DND-41 (cell line): Measurements from ENCODE around the gene ERBB2.

Experiments
- ATAC-seq: fragments of 200-7000 bp; cut with Tn5 transposase; 3 replicates; pipeline ENCODE4 v1.9.1; 2021; ENCODE audit warnings: low read depth; ENCODE audit not compliant: insufficient read depth
- DNase-seq: peaks from one replicate; pipeline ENCODE4 v3.0.0-alpha.2; 2020
- H2AFZ ChIP-seq: 2 replicates; pipeline ENCODE4 v1.6.0; 2012; ENCODE audit warnings: low read depth, low read length
- H3K27ac ChIP-seq: 2 replicates; pipeline ENCODE4 v1.5.1; 2012; ENCODE audit warnings: low read length, inconsistent platforms
- H3K27me3 ChIP-seq: fragments of 200-600 bp; sonication (generic); 2 replicates; pipeline ENCODE4 v1.6.0; 2012; ENCODE audit warnings: low read length, mild to moderate bottlenecking, inconsistent platforms; ENCODE audit not compliant: insufficient read depth, poor library complexity
- H3K36me3 ChIP-seq: 2 replicates; pipeline ENCODE4 v1.5.1; 2012; ENCODE audit warnings: low read length, inconsistent platforms; ENCODE audit not compliant: insufficient read depth
- H3K4me1 ChIP-seq: 2 replicates; pipeline ENCODE4 v1.5.1; 2012; ENCODE audit warnings: mild to moderate bottlenecking, low read length; ENCODE audit not compliant: insufficient read depth
- H3K4me2 ChIP-seq: 2 replicates; pipeline ENCODE4 v1.6.0; 2012; ENCODE audit warnings: mild to moderate bottlenecking, moderate library complexity, low read length, inconsistent platforms; ENCODE audit not compliant: insufficient read depth
- H3K4me3 ChIP-seq, 2 experiments: fragments of 200-600 bp in 1 of 2; shearing (Covaris generic) in 1 of 2; 2 replicates each; pipeline ENCODE4 v1.5.1; 2012 to 2016; ENCODE audit warnings: inconsistent platforms in 2 of 2, low read length in 2 of 2, mild to moderate bottlenecking in 2 of 2, low read depth in 1 of 2, moderate library complexity in 1 of 2
- H3K79me2 ChIP-seq: 2 replicates; pipeline ENCODE4 v1.6.0; 2012; ENCODE audit warnings: low read length, inconsistent platforms; ENCODE audit not compliant: insufficient read depth
- H3K9ac ChIP-seq: 2 replicates; pipeline ENCODE4 v1.6.0; 2012; ENCODE audit warnings: low read depth, mild to moderate bottlenecking, inconsistent platforms, low read length, moderate library complexity
- H3K9me3 ChIP-seq: 2 replicates; pipeline ENCODE4 v1.5.1; 2012; ENCODE audit warnings: low read length, moderate library complexity, mild to moderate bottlenecking, inconsistent platforms; ENCODE audit not compliant: insufficient read depth, severe bottlenecking
- H4K20me1 ChIP-seq: 2 replicates; pipeline ENCODE4 v1.6.0; 2012; ENCODE audit warnings: low read length; ENCODE audit not compliant: insufficient read depth
- EZH2 ChIP-seq: IDR thresholded peaks from 3 replicates; pipeline ENCODE4 v1.6.1; 2012; ENCODE audit warnings: borderline replicate concordance, low read depth, mild to moderate bottlenecking, moderate library complexity, low read length, inconsistent platforms; ENCODE audit not compliant: severe bottlenecking
- TF ChIP-seq, protein P1 (sequence below): IDR thresholded peaks from 2 replicates; pipeline ENCODE4 v1.5.1; 2012; ENCODE audit warnings: borderline replicate concordance, low read length, moderate library complexity, mild to moderate bottlenecking; ENCODE audit not compliant: poor library complexity, severe bottlenecking; ENCODE audit errors: extremely low read depth

The ERBB2 gene

DNA sequence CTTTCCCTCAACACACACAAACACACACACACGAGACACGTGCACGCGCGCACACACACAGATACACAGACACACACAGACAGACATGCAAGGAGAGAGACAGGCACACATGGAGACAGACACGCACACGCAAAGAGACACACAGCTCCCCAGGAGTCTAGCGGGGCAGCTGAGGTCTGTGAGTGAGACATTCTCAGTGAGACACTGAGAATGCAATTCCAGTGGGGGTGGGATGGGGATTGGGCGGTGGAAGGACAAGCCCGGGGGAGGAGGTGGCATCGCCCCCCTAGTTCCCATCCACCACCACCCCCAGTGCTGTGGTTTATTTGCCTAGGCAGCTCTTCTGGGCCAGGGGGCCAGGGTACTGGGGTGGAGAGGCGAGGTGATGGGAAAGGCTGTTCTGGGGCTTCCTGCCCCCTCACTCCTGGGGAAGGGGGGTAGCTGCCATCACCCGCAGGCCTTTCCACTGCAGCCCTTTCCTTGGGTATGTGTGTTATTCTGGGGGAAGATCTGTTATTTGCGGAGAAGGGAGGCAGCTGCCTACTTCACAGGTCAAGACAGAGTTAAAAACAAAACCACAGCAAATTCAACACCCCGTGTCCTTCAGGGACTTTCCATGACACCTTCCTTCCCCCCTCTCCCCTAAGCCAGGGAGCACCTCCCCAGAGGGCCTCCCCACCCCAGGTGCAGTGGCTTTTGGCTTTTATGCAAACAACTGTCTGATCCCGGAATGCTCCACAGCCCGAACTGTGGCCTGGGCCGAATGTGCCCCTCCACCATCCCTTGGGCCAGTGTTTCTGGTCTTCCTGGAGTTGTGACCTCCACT lies 55.9 kb downstream of the ERBB2 start:
- no peaks in the 10 kb centered on the region for H3K36me3 ChIP-seq
- H3K79me2 ChIP-seq = no peaks in the 10 kb centered on the region
- ATAC-seq = peak; percentile 42
- peak; percentile 84 for DNase-seq
- H3K27ac ChIP-seq = peak overlapping the region; percentile 96
- no peaks in the 10 kb centered on the region for H3K9me3 ChIP-seq
- peaks cover 69% of the 10 kb centered on the region for H3K4me1 ChIP-seq
- no peak for TF ChIP-seq EZH2
- TF ChIP-seq, protein P1, sequence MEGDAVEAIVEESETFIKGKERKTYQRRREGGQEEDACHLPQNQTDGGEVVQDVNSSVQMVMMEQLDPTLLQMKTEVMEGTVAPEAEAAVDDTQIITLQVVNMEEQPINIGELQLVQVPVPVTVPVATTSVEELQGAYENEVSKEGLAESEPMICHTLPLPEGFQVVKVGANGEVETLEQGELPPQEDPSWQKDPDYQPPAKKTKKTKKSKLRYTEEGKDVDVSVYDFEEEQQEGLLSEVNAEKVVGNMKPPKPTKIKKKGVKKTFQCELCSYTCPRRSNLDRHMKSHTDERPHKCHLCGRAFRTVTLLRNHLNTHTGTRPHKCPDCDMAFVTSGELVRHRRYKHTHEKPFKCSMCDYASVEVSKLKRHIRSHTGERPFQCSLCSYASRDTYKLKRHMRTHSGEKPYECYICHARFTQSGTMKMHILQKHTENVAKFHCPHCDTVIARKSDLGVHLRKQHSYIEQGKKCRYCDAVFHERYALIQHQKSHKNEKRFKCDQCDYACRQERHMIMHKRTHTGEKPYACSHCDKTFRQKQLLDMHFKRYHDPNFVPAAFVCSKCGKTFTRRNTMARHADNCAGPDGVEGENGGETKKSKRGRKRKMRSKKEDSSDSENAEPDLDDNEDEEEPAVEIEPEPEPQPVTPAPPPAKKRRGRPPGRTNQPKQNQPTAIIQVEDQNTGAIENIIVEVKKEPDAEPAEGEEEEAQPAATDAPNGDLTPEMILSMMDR = no peak
- no peaks in the 10 kb centered on the region for H4K20me1 ChIP-seq
- no peaks in the 10 kb centered on the region for H3K27me3 ChIP-seq
- peak overlapping the region; percentile 96 for H3K4me2 ChIP-seq
- no peak overlapping the region for H3K4me3 ChIP-seq
- H3K9ac ChIP-seq = peak overlapping the region; percentile 98
- 0 out of 2 replicates have a peak overlapping the region, but pooled peaks have one; percentile 87 for H2AFZ ChIP-seq

DNA sequence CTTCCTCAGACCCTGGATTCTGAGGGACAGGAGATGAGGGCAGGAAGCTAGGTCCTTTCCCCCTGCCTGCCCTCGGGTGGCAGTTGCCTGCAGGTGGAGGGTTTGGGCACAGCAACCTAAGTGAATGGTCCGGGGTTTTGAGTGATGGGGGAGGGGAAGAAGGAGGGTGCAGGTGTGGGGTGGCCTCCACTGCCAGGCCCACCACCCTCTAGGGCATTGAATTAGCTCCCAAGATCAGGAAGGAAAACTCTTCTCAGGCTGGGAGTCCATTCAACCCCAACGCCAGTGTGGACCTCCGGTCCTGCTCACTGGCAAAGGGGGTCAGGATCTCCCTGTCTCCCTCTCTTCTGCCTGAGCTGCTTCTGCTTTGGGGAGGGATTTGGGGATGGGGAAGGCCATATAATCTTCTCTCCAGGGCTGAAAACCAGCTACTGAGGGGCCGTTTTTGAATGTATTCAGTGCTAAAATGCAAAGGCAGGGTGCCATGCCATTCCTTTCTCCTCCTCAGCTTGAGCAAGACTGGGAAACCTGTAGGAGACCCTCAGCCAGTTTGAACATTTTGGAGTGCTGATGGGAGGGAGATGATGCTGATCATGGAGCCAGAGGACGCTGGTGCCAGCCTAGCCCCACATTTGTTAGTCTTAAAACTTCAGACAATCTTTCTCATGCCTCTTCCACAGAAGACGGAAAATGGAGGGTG lies 56.7 kb downstream of the ERBB2 start:
- Histone ChIP-seq H3K27me3 (no peaks in the 10 kb centered on the region), H3K27ac (peak overlapping the region; percentile 96), H2AFZ (no peak overlapping the region), H3K79me2 (no peaks in the 10 kb centered on the region), H3K9me3 (no peaks in the 10 kb centered on the region), H3K4me1 (peaks cover 69% of the 10 kb centered on the region), H3K36me3 (no peaks in the 10 kb centered on the region), H3K4me3 (no peak overlapping the region), H3K9ac (peak overlapping the region; percentile 98; the same call in 1 of the 2 replicates), H4K20me1 (no peaks in the 10 kb centered on the region), H3K4me2 (peak overlapping the region; percentile 96; the same call in 1 of the 2 replicates)
- ATAC-seq (no peak), DNase-seq (peak; percentile 63)
- TF ChIP-seq EZH2 = no peak
- TF ChIP-seq, protein P1 = peak; percentile 19

DNA sequence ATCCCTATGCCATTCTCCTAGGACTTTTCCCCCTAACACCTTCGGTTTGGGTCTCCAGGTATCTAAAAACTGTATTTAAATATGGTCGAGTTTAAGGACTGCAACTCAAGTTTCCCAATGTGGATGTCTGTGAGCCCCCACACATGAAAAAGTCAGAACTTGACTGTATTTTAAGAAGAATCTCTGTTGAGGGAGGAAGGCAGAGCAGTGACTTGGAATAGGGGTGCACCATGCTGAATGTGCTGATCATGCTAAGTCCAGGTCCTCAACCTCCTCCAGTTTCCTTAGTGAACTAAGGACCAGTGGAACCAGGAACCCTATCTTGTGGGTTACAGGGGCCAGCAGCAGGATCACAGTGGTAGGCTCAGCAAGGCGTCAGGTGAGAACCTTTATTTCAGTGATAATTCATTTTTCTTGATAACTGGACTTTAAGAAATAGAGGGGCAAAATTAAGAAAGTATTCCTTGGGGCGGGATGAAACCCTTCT lies 57.4 kb downstream of the ERBB2 start:
- Histone ChIP-seq H2AFZ (no peak overlapping the region), H3K27ac (peak overlapping the region; percentile 96), H3K4me1 (peaks cover 69% of the 10 kb centered on the region), H4K20me1 (no peaks in the 10 kb centered on the region), H3K4me2 (no peak overlapping the region), H3K27me3 (no peaks in the 10 kb centered on the region), H3K9ac (no peak overlapping the region), H3K36me3 (no peaks in the 10 kb centered on the region), H3K79me2 (no peaks in the 10 kb centered on the region), H3K4me3 (no peak overlapping the region), H3K9me3 (no peaks in the 10 kb centered on the region)
- no peak for ATAC-seq
- TF ChIP-seq, protein P1 = no peak
- TF ChIP-seq EZH2 = no peak
- no peak for DNase-seq
